Endothelial cell of umbilical vein (primary cell): ENCODE data around the gene ABCD3. TPM values are rescaled to one million over a fixed set of nuclear protein-coding genes. Genes with fewer than 3 reads are reported as not detected.
A peak's percentile ranks its signal among the peaks of the same experiment; 100 is the strongest.

ENCODE experiments used
- BruUV-seq: library from RNA; stranded (reverse); fragments of 400-500 nt; replicated peaks from 2 replicates; lab custom pipeline; 2021; lab: Mats Ljungman, UMichigan
- CTCF ChIA-PET: fragments of 300-600, 350-600 bp; sonication (Branson Sonifier 250); formaldehyde crosslinking; loops from one replicate; lab custom pipeline; 2021; ENCODE audit warnings: antibody characterized with exemption, inconsistent platforms; lab: Charles Lee
- POLR2A ChIA-PET: fragments of 300-600, 350-600 bp; sonication (Branson Sonifier 250); formaldehyde crosslinking; loops from one replicate; lab custom pipeline; 2021; ENCODE audit warnings: antibody characterized with exemption, inconsistent platforms; lab: Charles Lee
- DNase-seq: peaks from one replicate; pipeline ENCODE4 v3.0.0-alpha.2; 2011; ENCODE audit warnings: low read depth, low spot score
- FAIRE-seq: peaks from 2 replicates; lab custom pipeline; 2011; peaks lifted over from hg19 to GRCh38; lab: Jason Lieb, UNC
- H2AFZ ChIP-seq: 2 replicates; pipeline ENCODE4 v1.6.0; 2012; ENCODE audit warnings: low read depth, low read length, control low read depth, inconsistent platforms
- H3K27ac ChIP-seq: 2 replicates; pipeline ENCODE4 v1.5.1; 2011; ENCODE audit warnings: low read depth, mild to moderate bottlenecking, control low read depth, low read length, moderate library complexity; ENCODE audit not compliant: insufficient read depth
- H3K27me3 ChIP-seq, 2 experiments: 2 replicates each; pipeline versions ENCODE4 v1.6.0 to v1.6.1; 2011; ENCODE audit warnings: low read length in 2 of 2, mixed read lengths in 1 of 2; ENCODE audit not compliant: control insufficient read depth in 2 of 2, insufficient read depth in 2 of 2
- H3K36me3 ChIP-seq, 2 experiments: 2 replicates in 1 of 2; 3 replicates in 1 of 2; pipeline ENCODE4 v1.5.1; 2011; ENCODE audit warnings: low read length in 2 of 2, mild to moderate bottlenecking in 1 of 2, moderate library complexity in 1 of 2; ENCODE audit not compliant: control insufficient read depth in 2 of 2, insufficient read depth in 2 of 2; ENCODE audit errors: extremely low read depth in 1 of 2
- H3K4me1 ChIP-seq: 3 replicates; pipeline ENCODE4 v1.5.1; 2011; ENCODE audit warnings: mild to moderate bottlenecking, low read length; ENCODE audit not compliant: control insufficient read depth, insufficient read depth; ENCODE audit errors: extremely low read depth
- H3K4me2 ChIP-seq: 2 replicates; pipeline ENCODE4 v1.6.1; 2011; ENCODE audit warnings: low read length, control low read depth, mixed read lengths; ENCODE audit not compliant: insufficient read depth
- H3K4me3 ChIP-seq, 3 experiments: fragments of 200-600 bp in 1 of 3; sonication (generic), shearing (Covaris generic) in 1 of 3; replicated peaks in 1 of 3; 2 replicates each; pipeline ENCODE4 v1.5.1; 2011 to 2016; ENCODE audit warnings: control low read depth in 3 of 3, low read length in 3 of 3, mild to moderate bottlenecking in 2 of 3, inconsistent platforms in 1 of 3, low read depth in 1 of 3, moderate library complexity in 1 of 3; ENCODE audit not compliant: insufficient read depth in 1 of 3
- H3K79me2 ChIP-seq: 2 replicates; pipeline ENCODE4 v1.6.0; 2012; ENCODE audit warnings: low read length, inconsistent platforms; ENCODE audit not compliant: control insufficient read depth, insufficient read depth
- H3K9ac ChIP-seq: replicated peaks from 2 replicates; pipeline ENCODE3; 2011; ENCODE audit warnings: low read length, control low read depth; ENCODE audit not compliant: insufficient read depth; ENCODE audit errors: extremely low read depth
- H3K9me1 ChIP-seq: replicated peaks from 3 replicates; pipeline ENCODE4 v1.6.0; 2011; ENCODE audit warnings: mild to moderate bottlenecking, low read length; ENCODE audit not compliant: control insufficient read depth, insufficient read depth; ENCODE audit errors: extremely low read depth
- H3K9me3 ChIP-seq: replicated peaks from 2 replicates; pipeline ENCODE4 v1.5.1; 2012; ENCODE audit warnings: low read length, inconsistent platforms; ENCODE audit not compliant: control insufficient read depth, insufficient read depth
- H4K20me1 ChIP-seq: replicated peaks from 2 replicates; pipeline ENCODE3; 2011; ENCODE audit warnings: mild to moderate bottlenecking, low read length; ENCODE audit not compliant: control insufficient read depth, insufficient read depth; ENCODE audit errors: extremely low read depth
- CTCF ChIP-seq, 2 donors: IDR thresholded peaks; 1 replicate in 1 of 2; 2 replicates in 1 of 2; pipeline ENCODE4 v1.5.1; 2011; ENCODE audit warnings: low read length in 2 of 2, mild to moderate bottlenecking in 2 of 2, moderate library complexity in 2 of 2, control low read depth in 1 of 2, inconsistent platforms in 1 of 2, low read depth in 1 of 2; ENCODE audit not compliant: insufficient read depth in 1 of 2; ENCODE audit errors: extremely low read depth in 1 of 2
- EZH2 ChIP-seq: IDR thresholded peaks from 2 replicates; pipeline ENCODE4 v1.6.1; 2012; ENCODE audit warnings: borderline replicate concordance, low read depth, mild to moderate bottlenecking, moderate library complexity, low read length, inconsistent platforms; ENCODE audit not compliant: severe bottlenecking
- FOS ChIP-seq: IDR thresholded peaks from 2 replicates; pipeline ENCODE4 v1.6.1; 2011; ENCODE audit warnings: mild to moderate bottlenecking, low read length, moderate library complexity, borderline replicate concordance; ENCODE audit not compliant: insufficient read depth
- GATA2 ChIP-seq: IDR thresholded peaks from 2 replicates; pipeline ENCODE4 v1.7.0; 2011; ENCODE audit warnings: low read depth, mild to moderate bottlenecking, moderate library complexity, mixed read lengths, low read length; ENCODE audit not compliant: insufficient read length, insufficient read depth
- JUN ChIP-seq: IDR thresholded peaks from 2 replicates; pipeline ENCODE4 v1.6.1; 2011; ENCODE audit warnings: borderline replicate concordance, low read depth; ENCODE audit not compliant: insufficient read length, insufficient read depth
- MAX ChIP-seq: IDR thresholded peaks from 2 replicates; pipeline ENCODE4 v1.6.1; 2011; ENCODE audit not compliant: insufficient read depth, insufficient read length
- MYC ChIP-seq: IDR thresholded peaks from one replicate; pipeline ENCODE4 v1.6.1; 2011; ENCODE audit warnings: mild to moderate bottlenecking, low read depth, low read length
- POLR2A ChIP-seq: IDR thresholded peaks from 2 replicates; pipeline ENCODE4 v1.6.1; 2012; ENCODE audit warnings: low read depth, mild to moderate bottlenecking, control low read depth, low read length
- POLR2AphosphoS5 ChIP-seq: IDR thresholded peaks from 2 replicates; pipeline ENCODE4 v1.6.1; 2012; ENCODE audit warnings: low read depth, mild to moderate bottlenecking, control low read depth, low read length, moderate library complexity; ENCODE audit not compliant: insufficient read depth
- dilution Hi-C: fragments of 300-500 bp; cut with MboI; formaldehyde crosslinking; loops from one replicate; pipeline ENCODE4 v1.15.0; 2019; ENCODE audit warnings: low sequenced_read_pairs; ENCODE audit not compliant: extremely low pct_ligation_motif_present
- intact Hi-C: fragments of 100-400 bp; cut with micrococcal nuclease; formaldehyde crosslinking; loops from one replicate; pipeline ENCODE4 v1.10.0; 2022
- polyA plus RNA-seq, 4 experiments: library from polyadenylated mRNA; depleted of rRNA in 3 of 4; stranded (reverse) in 3 of 4; unstranded in 1 of 4; fragments of >200 nt; gene quantifications; 2 replicates each; pipeline versions ENCODE4 v1.2.1 to v1.2.3, GENCODE V29; 2011 to 2012; ENCODE audit warnings: missing spikeins in 1 of 4
- total RNA-seq: library from RNA; stranded (reverse); gene quantifications from 2 replicates; pipeline ENCODE4 v1.2.3, GENCODE V29; 2021

The ABCD3 gene
- total and polyA plus RNA-seq, 2 donors (not counting 3 experiments of a cell fraction or from before 2014, with no cell fraction given), result 6.3 to 31.6 TPM

- dilution Hi-C loops, result no loop called here
- no peak for DNase-seq
Measured at GRCh38 chr1:94490556-94490955, 72.4 kb downstream of the ABCD3 start.

GRCh38 chr1:94496076-94496755 is 78.0 kb downstream of the ABCD3 start:
- no peak for FAIRE-seq
- intact Hi-C loops (no loop called here), dilution Hi-C loops (no loop called here)
- Histone ChIP-seq H4K20me1 (no peaks in the 10 kb centered on the region), H3K27ac (no peak overlapping the region), H3K9me1 (no peaks in the 10 kb centered on the region), H3K4me3 (no peak overlapping the region), H3K4me1 (no peaks in the 10 kb centered on the region), H3K79me2 (no peaks in the 10 kb centered on the region), H3K9ac (no peak overlapping the region), H2AFZ (no peak overlapping the region), H3K4me2 (no peak overlapping the region), H3K27me3 (no peaks in the 10 kb centered on the region), H3K36me3 (peaks cover 0 to 2% of the 10 kb centered on the region in 2 experiments), H3K9me3 (no peaks in the 10 kb centered on the region)
- TF ChIP-seq JUN (no peak), MYC (no peak), CTCF (IDR thresholded peaks at IDR 0.05; ENCODE audit: extremely low read depth in 1 of 2, insufficient read depth in 1 of 2, low read depth in 1 of 2, low read length in 2 of 2) (no peak), POLR2A (no peak), GATA2 (no peak), POLR2AphosphoS5 (no peak), MAX (no peak), FOS (no peak), EZH2 (no peak)
- DNase-seq, result peak; percentile 32
- CTCF ChIA-PET, result interaction anchor here (0.6 to 1.5 kb wide), 4 partner anchors 15 to 794 kb away, joined by 3 to 7 read pairs (median 5); no protein-coding TSS in a partner anchor
- POLR2A ChIA-PET, result interaction anchor here (0.6 kb wide), 1 partner anchor 349 kb away, joined by 3 read pairs; no protein-coding TSS in a partner anchor
- BruUV-seq, result no TSS peak

More at GRCh38 chr1:94490556-94490955, 72.4 kb downstream of the ABCD3 start:
- ChIA-PET CTCF (interaction anchor here (1.6 kb wide), 1 partner anchor 9 kb away, joined by 5 read pairs; no protein-coding TSS in a partner anchor), POLR2A (no interaction called here)
- BruUV-seq, result no TSS peak
- H3K27me3 ChIP-seq, result no peaks in the 10 kb centered on the region
- no peaks in the 10 kb centered on the region for H3K36me3 ChIP-seq
- intact Hi-C loops, result no loop called here
- H3K4me2 ChIP-seq, result no peak overlapping the region
- H3K79me2 ChIP-seq, result no peaks in the 10 kb centered on the region
- H3K4me3 ChIP-seq, result no peak overlapping the region
- no peak overlapping the region for H2AFZ ChIP-seq
- H3K9me1 ChIP-seq, result no peaks in the 10 kb centered on the region
- no peak overlapping the region for H3K9ac ChIP-seq
- H3K4me1 ChIP-seq, result no peaks in the 10 kb centered on the region
- H4K20me1 ChIP-seq, result no peaks in the 10 kb centered on the region
- TF ChIP-seq MAX, result no peak
- TF ChIP-seq POLR2AphosphoS5, result no peak
- no peak for FAIRE-seq
- no peaks in the 10 kb centered on the region for H3K9me3 ChIP-seq
- H3K27ac ChIP-seq, result no peak overlapping the region
